IgD-negative memory B cell (primary cell): ENCODE measurements around the gene COX6B2. TPM values are rescaled to one million over a fixed set of nuclear protein-coding genes. Genes with fewer than 3 reads are reported as not detected.
A peak's percentile ranks its signal among the peaks of the same experiment; 100 is the strongest.

Experiments used
- H3K27ac Mint-ChIP-seq, 3 donors: one replicate each; pipeline ENCODE4 v1.8.0; 2020 to 2022; ENCODE audit warnings: mild to moderate bottlenecking in 3 of 3, mixed read lengths in 3 of 3, moderate library complexity in 1 of 3
- H3K27me3 Mint-ChIP-seq: one replicate; pipeline ENCODE4 v1.8.0; 2021; ENCODE audit warnings: mixed read lengths
- H3K36me3 Mint-ChIP-seq: one replicate; pipeline ENCODE4 v1.8.0; 2020; ENCODE audit warnings: mild to moderate bottlenecking, mixed read lengths
- H3K4me1 Mint-ChIP-seq, 3 donors: one replicate each; pipeline ENCODE4 v1.8.0; 2020 to 2022; ENCODE audit warnings: mixed read lengths in 3 of 3, mild to moderate bottlenecking in 1 of 3
- H3K4me3 Mint-ChIP-seq, 4 donors: one replicate each; pipeline ENCODE4 v1.8.0; 2020 to 2022; ENCODE audit warnings: mild to moderate bottlenecking in 4 of 4, mixed read lengths in 4 of 4, moderate library complexity in 3 of 4
- H3K9me3 Mint-ChIP-seq, 3 donors: one replicate each; pipeline ENCODE4 v1.8.0; 2020 to 2021; ENCODE audit warnings: mixed read lengths in 3 of 3, mild to moderate bottlenecking in 1 of 3
- polyA plus RNA-seq: library from polyadenylated mRNA; unstranded; fragments of 300-500 nt; fragmentation: Illumina TruSeq; gene quantifications from one replicate; pipeline ENCODE4 v1.2.3, GENCODE V29; 2021

Gene COX6B2
- polyA plus RNA-seq, 1 donor from 2014 or later = not detected

DNA sequence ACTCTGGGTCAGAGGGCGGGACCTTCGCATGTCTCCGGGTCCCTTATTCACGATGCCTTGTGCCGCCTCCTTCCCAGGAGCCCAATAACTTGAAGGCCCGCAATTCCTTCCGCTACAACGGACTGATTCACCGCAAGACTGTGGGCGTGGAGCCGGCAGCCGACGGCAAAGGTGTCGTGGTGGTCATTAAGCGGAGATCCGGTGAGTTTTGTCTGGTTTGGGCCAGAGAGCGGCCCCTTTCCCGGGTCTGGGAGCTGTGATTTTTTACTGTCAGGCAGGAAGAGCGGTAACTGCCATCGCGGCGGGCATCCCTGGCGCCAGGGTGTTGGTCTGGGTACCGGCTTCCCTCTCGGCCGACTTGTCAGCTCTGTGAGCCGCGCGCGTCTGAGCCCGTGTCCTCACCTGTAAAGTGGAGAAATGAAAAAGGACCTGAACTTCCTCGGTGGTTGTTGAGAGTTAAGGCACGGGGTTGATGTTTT lies 32.0 kb upstream of the COX6B2 start:
- Mint-ChIP-seq H3K9me3 (no peaks in the 10 kb centered on the region), H3K4me3 (peak overlapping the region; percentile 97 to 100 (median 100)), H3K27me3 (no peaks in the 10 kb centered on the region), H3K27ac (peak overlapping the region; percentile 93 to 100 (median 98)), H3K4me1 (peaks cover 29 to 51% (median 32%) of the 10 kb centered on the region in 3 donors), H3K36me3 (peaks cover 2% of the 10 kb centered on the region)

GRCh38 chr19:55385724-55386492 lies 31.4 kb upstream of the COX6B2 start, which contains the start of gene RPL28:
TSS of gene RPL28 (plus strand) at chr19:55385932. CDS start at chr19:55386358, 426 bp downstream.
- no peaks in the 10 kb centered on the region for H3K27me3 Mint-ChIP-seq

DNA sequence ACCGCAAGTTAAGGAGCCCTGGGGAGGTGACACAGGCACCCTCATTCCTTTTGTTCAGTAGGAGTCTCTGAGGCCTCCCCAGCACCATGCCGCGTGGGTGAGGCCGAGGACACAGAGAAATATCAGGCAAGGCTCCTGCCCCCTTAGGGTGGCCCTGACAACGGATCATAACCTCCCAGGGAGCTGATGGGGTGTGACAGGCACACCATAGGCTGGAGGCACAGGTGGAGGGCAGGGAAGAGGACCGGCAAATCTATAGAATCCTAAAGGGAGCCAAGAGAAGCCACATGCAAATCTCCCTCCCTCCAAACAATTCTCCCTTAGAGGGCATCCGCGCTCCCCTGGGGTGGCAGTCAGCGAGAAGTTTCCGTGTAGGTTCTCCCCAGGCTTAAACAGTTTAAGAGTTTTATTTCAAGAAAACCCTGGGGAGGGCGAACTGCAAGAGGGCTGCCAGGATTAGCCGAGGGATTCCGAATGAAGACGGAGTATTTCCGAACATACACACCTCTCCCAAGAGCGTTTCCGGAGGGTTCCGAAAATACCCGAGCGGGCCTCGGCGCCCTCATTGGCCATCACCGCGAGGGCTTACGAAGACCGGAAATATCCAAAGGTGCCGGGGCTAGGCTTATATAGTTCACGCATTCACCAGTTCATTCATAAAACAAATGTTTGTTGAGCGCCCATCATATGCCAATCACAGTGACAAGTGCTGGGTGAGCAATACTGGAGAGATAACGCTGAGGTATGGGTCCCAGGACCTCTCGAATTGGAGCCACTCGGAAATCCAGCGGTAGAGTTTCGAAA lies 30.6 kb upstream of the COX6B2 start:
- H3K4me1 Mint-ChIP-seq = peaks cover 24 to 47% (median 32%) of the 10 kb centered on the region in 3 donors

More at GRCh38 chr19:55385724-55386492, 31.4 kb upstream of the COX6B2 start, which contains the start of gene RPL28:
- Mint-ChIP-seq H3K9me3 (no peaks in the 10 kb centered on the region), H3K27ac (peak within 1 kb of the TSS; percentile 93 to 100 (median 98)), H3K36me3 (peaks cover 2% of the 10 kb centered on the region), H3K4me3 (peak within 1 kb of the TSS; percentile 97 to 100 (median 100)), H3K4me1 (peaks cover 28 to 51% (median 32%) of the 10 kb centered on the region in 3 donors)

GRCh38 chr19:55384131-55384919 lies 29.8 kb upstream of the COX6B2 start, which contains the start of gene TMEM238:
TSS of gene TMEM238 (minus strand) at chr19:55384292. CDS start at chr19:55384259, 33 bp downstream.
- peaks cover 24 to 40% (median 32%) of the 10 kb centered on the region in 3 donors for H3K4me1 Mint-ChIP-seq
- no peaks in the 10 kb centered on the region for H3K27me3 Mint-ChIP-seq
- H3K4me3 Mint-ChIP-seq = peak within 1 kb of the TSS; percentile 97 to 100 (median 100)

More for the DNA sequence above, 30.6 kb upstream of the COX6B2 start:
- Mint-ChIP-seq H3K36me3 (peaks cover 2% of the 10 kb centered on the region), H3K9me3 (no peaks in the 10 kb centered on the region), H3K27me3 (no peaks in the 10 kb centered on the region), H3K27ac (peak overlapping the region; percentile 93 to 100 (median 98)), H3K4me3 (peak overlapping the region; percentile 97 to 100 (median 100))

GRCh38 chr19:55383279-55384130 lies 29.0 kb upstream of the COX6B2 start:
- Mint-ChIP-seq H3K36me3 (peaks cover 6% of the 10 kb centered on the region), H3K4me1 (peaks cover 24 to 34% (median 29%) of the 10 kb centered on the region in 3 donors), H3K27me3 (no peaks in the 10 kb centered on the region), H3K27ac (peak overlapping the region in 2 of 3 donors; percentile 50 to 84), H3K4me3 (peak overlapping the region; percentile 83 to 97 (median 90)), H3K9me3 (no peaks in the 10 kb centered on the region)

More at GRCh38 chr19:55384131-55384919, 29.8 kb upstream of the COX6B2 start, which contains the start of gene TMEM238:
- Mint-ChIP-seq H3K36me3 (peaks cover 6% of the 10 kb centered on the region), H3K27ac (peak within 1 kb of the TSS; percentile 93 to 100 (median 98)), H3K9me3 (no peaks in the 10 kb centered on the region)

DNA sequence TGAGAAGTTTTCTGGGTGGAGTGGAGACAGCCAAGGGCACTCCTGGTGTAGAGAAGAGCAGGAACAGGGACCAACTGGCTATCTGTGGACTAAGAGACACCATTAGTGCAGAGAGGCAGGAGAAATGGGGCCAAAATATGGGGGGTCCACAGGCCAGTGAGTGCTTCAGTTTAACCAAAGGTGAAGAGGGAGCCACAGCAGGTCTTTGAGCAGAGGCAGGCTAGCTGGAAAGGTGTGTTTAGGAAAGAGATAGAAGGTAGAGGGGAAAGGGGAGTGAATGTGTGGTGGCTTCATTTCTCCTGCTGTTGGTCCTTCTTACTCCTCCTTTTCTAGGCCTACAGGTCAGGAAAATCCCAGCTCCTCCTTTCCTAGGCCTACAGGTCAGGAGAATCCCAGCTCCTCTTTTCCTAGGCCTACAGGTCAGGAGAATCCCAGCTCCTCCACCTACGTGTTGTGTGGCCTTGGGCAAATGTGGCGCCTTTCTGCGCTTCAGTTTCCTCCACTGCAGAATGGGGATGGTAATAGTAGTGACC lies 28.1 kb upstream of the COX6B2 start:
- peaks cover 6% of the 10 kb centered on the region for H3K36me3 Mint-ChIP-seq
- peak overlapping the region in 1 of 3 donors; percentile 50 for H3K27ac Mint-ChIP-seq

DNA sequence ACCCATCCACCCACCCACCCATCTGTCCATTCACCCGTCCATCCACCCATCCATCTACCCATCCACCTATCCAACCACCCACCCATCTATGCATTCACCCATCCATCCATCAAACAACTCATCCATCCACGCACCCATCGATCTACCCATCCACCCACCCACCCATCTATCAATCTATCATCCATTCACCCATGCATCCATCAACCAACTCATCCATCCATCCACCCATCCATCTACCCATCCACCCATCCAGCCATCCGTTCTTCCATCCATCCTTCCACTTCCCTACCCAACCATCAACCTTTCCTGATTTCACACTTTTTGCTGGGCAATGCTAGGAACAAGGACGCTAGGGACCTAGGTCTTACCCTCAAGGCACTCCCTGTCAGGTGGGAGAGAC lies 27.5 kb upstream of the COX6B2 start:
- no peaks in the 10 kb centered on the region for H3K27me3 Mint-ChIP-seq
- peak overlapping the region in 2 of 4 donors; percentile 79 to 97 for H3K4me3 Mint-ChIP-seq
- H3K27ac Mint-ChIP-seq = peak overlapping the region in 1 of 3 donors; percentile 50
- no peaks in the 10 kb centered on the region for H3K9me3 Mint-ChIP-seq
- H3K4me1 Mint-ChIP-seq = peaks cover 20 to 24% (median 20%) of the 10 kb centered on the region in 3 donors
- peaks cover 6% of the 10 kb centered on the region for H3K36me3 Mint-ChIP-seq

More for the DNA sequence above, 28.1 kb upstream of the COX6B2 start:
- Mint-ChIP-seq H3K4me3 (peak overlapping the region; percentile 79 to 97 (median 88)), H3K27me3 (no peaks in the 10 kb centered on the region), H3K9me3 (no peaks in the 10 kb centered on the region), H3K4me1 (peaks cover 24 to 26% (median 26%) of the 10 kb centered on the region in 3 donors)

- Mint-ChIP-seq H3K4me3 (no peak overlapping the region), H3K4me1 (peaks cover 0 to 7% (median 5%) of the 10 kb centered on the region in 3 donors), H3K27ac (no peak overlapping the region), H3K36me3 (peaks cover 4% of the 10 kb centered on the region), H3K27me3 (peaks cover 2% of the 10 kb centered on the region), H3K9me3 (no peaks in the 10 kb centered on the region)
These were observed 24.7 kb upstream of the COX6B2 start for GRCh38 chr19:55379174-55379573.

DNA sequence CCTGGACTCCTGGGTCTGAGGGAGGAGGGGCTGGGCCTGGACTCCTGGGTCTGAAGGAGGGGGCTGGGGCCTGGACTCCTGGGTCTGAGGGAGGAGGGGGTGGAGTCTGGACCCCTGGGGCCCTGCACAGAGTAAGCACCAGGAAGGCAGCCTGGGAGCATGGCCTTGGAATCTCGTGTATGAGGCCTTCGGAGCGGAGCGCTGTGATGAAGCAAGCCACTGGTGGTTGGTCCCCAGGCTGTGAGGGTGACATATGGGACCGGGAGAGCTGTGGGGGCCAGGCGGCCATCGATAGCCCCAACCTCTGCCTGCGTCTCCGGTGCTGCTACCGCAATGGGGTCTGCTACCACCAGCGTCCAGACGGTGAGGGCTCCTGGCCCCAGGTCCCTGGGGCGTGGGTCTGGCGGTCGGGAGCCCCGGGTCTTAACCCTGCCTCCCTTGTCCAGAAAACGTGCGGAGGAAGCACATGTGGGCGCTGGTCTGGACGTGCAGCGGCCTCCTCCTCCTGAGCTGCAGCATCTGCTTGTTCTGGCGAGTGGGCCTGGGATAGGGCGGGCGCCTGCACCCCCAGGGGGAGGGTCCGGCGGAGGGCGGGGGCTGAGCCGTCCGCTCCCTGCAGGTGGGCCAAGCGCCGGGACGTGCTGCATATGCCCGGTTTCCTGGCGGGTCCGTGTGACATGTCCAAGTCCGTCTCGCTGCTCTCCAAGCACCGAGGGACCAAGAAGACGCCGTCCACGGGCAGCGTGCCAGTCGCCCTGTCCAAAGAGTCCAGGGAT lies 23.0 kb upstream of the COX6B2 start:
- Mint-ChIP-seq H3K27ac (no peak overlapping the region), H3K4me3 (no peak overlapping the region), H3K9me3 (no peaks in the 10 kb centered on the region), H3K36me3 (peaks cover 4% of the 10 kb centered on the region), H3K4me1 (peaks cover 0 to 6% (median 6%) of the 10 kb centered on the region in 3 donors), H3K27me3 (peaks cover 10% of the 10 kb centered on the region)

DNA sequence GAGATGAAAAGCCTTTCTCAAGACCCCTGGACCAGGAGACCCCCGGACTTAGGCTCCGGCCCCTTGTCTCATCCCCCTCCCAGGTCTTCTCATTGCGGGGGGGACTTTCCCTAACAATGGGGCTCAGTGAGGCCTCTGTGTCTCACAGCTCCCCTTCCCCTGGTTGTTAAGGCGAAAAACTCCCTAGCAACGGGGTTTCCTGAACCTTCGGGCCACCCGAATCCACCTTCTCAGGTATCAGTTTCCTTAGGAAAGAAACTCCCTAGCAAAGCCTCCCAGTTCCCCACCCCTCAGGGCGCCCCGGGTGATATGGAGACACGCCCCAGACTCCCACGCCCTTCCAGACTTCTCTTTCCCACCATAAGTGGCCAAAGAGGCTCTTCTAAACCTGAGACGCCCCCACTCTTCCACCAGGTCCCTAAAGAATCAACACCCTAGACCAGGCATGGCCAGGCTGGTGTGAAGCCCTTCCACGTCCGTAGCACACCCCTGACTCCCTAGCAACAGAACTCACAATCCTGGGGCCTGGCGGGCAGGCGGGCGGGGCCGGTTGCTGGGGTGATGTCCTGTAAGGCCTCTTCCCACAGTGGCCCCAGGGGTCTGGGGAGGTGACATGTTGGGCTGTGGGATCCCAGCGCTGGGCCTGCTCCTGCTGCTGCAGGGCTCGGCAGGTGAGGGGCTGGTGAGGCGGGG lies 21.9 kb upstream of the COX6B2 start, which contains the start of gene TMEM190:
TSS of gene TMEM190 (plus strand) at position 586 of the 693 bp plus-strand sequence. CDS start at position 614, 28 bp downstream.
- no peak within 1 kb of the TSS for H3K4me3 Mint-ChIP-seq
- H3K9me3 Mint-ChIP-seq = peaks cover 0 to 2% (median 0%) of the 10 kb centered on the region in 3 donors
- peaks cover 13% of the 10 kb centered on the region for H3K27me3 Mint-ChIP-seq
- H3K27ac Mint-ChIP-seq = peak within 1 kb of the TSS in 1 of 3 donors; percentile 31
- peaks cover 4% of the 10 kb centered on the region for H3K36me3 Mint-ChIP-seq
- peaks cover 0 to 4% (median 3%) of the 10 kb centered on the region in 3 donors for H3K4me1 Mint-ChIP-seq

- Mint-ChIP-seq H3K27me3 (peaks cover 22% of the 10 kb centered on the region), H3K36me3 (no peaks in the 10 kb centered on the region)
These were observed 19.7 kb upstream of the COX6B2 start for GRCh38 chr19:55373993-55374757.

More at GRCh38 chr19:55373993-55374757, 19.7 kb upstream of the COX6B2 start:
- Mint-ChIP-seq H3K27ac (no peak overlapping the region), H3K4me3 (no peak overlapping the region), H3K9me3 (peaks cover 0 to 4% (median 0%) of the 10 kb centered on the region in 3 donors), H3K4me1 (peaks cover 0 to 9% (median 7%) of the 10 kb centered on the region in 3 donors)
